ENCODE data around the gene TSSK2.
A peak's percentile ranks its signal among the peaks of the same experiment; 100 is the strongest.

- TF ChIP-seq CTCF (IDR thresholded peaks at IDR 0.05) (peak; percentile 17; the same call in 1 of the 2 replicates), ZFX (IDR thresholded peaks at IDR 0.05; ENCODE audit: borderline replicate concordance) (no peak)
These were observed 44.7 kb upstream of the TSSK2 start for GRCh38 chr22:19086417-19086816.

Data from 22Rv1 (cell line).